ENCODE measurements around the gene ASB8. TPM values are rescaled to one million over a fixed set of nuclear protein-coding genes. Genes with fewer than 3 reads are reported as not detected.

Gene ASB8
- total and polyA plus RNA-seq, 9 of the 15 experiments (the other 6 are each of a cell fraction or from before 2014, with no cell fraction given): 13.3 to 29.0 (median 19.6) TPM

DNA sequence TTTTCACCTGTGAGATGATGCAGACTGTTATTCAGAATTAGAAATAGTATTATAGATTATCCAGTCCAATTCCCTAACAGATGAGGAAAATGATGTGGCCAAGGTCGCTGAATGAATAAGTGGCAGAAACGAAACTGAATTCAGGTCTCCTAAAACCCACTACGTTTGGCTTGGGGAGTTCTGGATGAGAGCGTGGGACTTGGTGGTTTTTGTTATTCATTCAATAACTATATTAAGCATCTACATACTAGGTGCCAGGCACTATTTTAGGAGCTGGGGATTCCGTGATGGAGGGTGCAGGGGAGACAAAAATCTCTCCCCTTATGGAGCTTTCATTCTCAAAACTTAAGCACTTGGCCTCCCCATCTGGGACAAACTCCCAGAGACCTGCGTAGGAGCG lies 25.3 kb upstream of the ASB8 start:
- H3K27me3 ChIP-seq (ENCODE audit: control insufficient read depth in 2 of 2, insufficient read depth in 2 of 2, low read length in 2 of 2): peaks cover 13 to 36% of the 10 kb centered on the region in 2 experiments; a peak in 4 of 5 replicates
- POLR2A ChIA-PET: interaction anchor here (0.6 kb wide), 2 partner anchors 9 to 11 kb away, joined by 3 read pairs; no protein-coding TSS in a partner anchor
- peak overlapping the region in 1 of 2 experiments; percentile 64; a peak in 1 of 4 replicates for H3K9ac ChIP-seq (ENCODE audit: insufficient read depth in 1 of 2, low read depth in 2 of 2, low read length in 2 of 2)
- H3K4me2 ChIP-seq (ENCODE audit: insufficient read depth, low read length): peak overlapping the region; percentile 82
- no peak for ATAC-seq
- H3K9me3 ChIP-seq (replicated peaks; ENCODE audit: control insufficient read depth, insufficient read depth, low read depth, low read length): no peaks in the 10 kb centered on the region
- no peaks in the 10 kb centered on the region for H3K36me3 ChIP-seq (ENCODE audit: control insufficient read depth, insufficient read depth, low read length)
- intact Hi-C loops (cut with micrococcal nuclease): no loop called here
- no peak for DNase-seq (ENCODE audit: extremely low read depth in 1 of 4, low spot score in 3 of 4)
- CTCF ChIA-PET (ENCODE audit: low intra/inter-chr PET ratio): interaction anchor here (0.5 kb wide), 1 partner anchor 138 kb away, joined by 4 read pairs; no protein-coding TSS in a partner anchor
- in situ Hi-C loops (cut with MboI): no loop called here
- TF ChIP-seq LCOR (CRISPR knock-in tag; IDR thresholded peaks at IDR 0.05): no peak
- TF ChIP-seq CREB3L1 (IDR thresholded peaks at IDR 0.05; ENCODE audit: borderline replicate concordance, low read depth): no peak
- TF ChIP-seq CEBPG (CRISPR knock-in tag; IDR thresholded peaks at IDR 0.05): no peak
- no peak for TF ChIP-seq CEBPG (tag; conservative IDR thresholded peaks at IDR 0.05 in 1 of 2, IDR thresholded peaks at IDR 0.05 in 1 of 2)
- no TSS peak for BruUV-seq (replicated peaks)
- H3K79me2 ChIP-seq (ENCODE audit: control insufficient read depth, insufficient read depth, low read length): no peaks in the 10 kb centered on the region
- peak overlapping the region; percentile 34 for H3K4me3 ChIP-seq
- peak overlapping the region; percentile 89 for H2AFZ ChIP-seq (ENCODE audit: low read depth, low read length)
- no peak overlapping the region for H3K27ac ChIP-seq (ENCODE audit: extremely low read depth, low read depth, low read length)
- H3K9me1 ChIP-seq (ENCODE audit: control insufficient read depth, insufficient read depth, low read length): peaks cover 3% of the 10 kb centered on the region
- FAIRE-seq: no peak
- whole genome bisulfite sequencing (ENCODE audit: insufficient coverage, low coverage, missing lambda C conversion rate): 19% methylated on average over 7 of the region's 7 CpGs
- H4K20me1 ChIP-seq (replicated peaks; ENCODE audit: control insufficient read depth, insufficient read depth, low read length): no peaks in the 10 kb centered on the region
- peaks cover 0 to 17% of the 10 kb centered on the region in 2 experiments; a peak in 3 of 5 replicates for H3K4me1 ChIP-seq (replicated peaks in 1 of 2; ENCODE audit: control insufficient read depth in 2 of 2, insufficient read depth in 2 of 2, low read length in 2 of 2)
